ENCODE results near the gene CD99L2.

DNA sequence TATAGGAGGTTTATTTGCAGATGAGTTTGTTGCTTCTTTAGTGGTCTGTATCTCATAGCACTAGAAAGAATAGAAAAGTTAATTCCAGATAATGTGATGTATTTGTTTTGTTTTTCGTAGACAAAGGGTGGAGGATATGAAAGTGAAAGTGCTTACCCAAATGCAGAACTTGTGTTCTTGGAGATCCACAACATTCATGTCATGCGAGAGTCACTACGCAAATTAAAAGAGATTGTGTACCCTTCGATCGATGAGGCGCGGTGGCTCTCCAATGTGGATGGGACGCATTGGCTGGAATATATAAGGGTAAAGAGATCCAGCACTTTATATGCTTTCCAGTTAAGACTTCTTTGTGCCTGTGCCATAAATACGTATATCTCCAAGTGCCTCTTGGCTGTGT lies 162.0 kb downstream of the CD99L2 start:
- TF ChIP-seq, protein P1, sequence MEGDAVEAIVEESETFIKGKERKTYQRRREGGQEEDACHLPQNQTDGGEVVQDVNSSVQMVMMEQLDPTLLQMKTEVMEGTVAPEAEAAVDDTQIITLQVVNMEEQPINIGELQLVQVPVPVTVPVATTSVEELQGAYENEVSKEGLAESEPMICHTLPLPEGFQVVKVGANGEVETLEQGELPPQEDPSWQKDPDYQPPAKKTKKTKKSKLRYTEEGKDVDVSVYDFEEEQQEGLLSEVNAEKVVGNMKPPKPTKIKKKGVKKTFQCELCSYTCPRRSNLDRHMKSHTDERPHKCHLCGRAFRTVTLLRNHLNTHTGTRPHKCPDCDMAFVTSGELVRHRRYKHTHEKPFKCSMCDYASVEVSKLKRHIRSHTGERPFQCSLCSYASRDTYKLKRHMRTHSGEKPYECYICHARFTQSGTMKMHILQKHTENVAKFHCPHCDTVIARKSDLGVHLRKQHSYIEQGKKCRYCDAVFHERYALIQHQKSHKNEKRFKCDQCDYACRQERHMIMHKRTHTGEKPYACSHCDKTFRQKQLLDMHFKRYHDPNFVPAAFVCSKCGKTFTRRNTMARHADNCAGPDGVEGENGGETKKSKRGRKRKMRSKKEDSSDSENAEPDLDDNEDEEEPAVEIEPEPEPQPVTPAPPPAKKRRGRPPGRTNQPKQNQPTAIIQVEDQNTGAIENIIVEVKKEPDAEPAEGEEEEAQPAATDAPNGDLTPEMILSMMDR (IDR thresholded peaks at IDR 0.05), result no peak
- TF ChIP-seq POLR2A (IDR thresholded peaks at IDR 0.05), result no peak
- no peak for TF ChIP-seq POLR2AphosphoS5 (IDR thresholded peaks at IDR 0.05)
